Renal cortex interstitium (tissue), 15 donors: ENCODE results near the gene TGM1. TPM values are rescaled to one million over a fixed set of nuclear protein-coding genes. Genes with fewer than 3 reads are reported as not detected.

Experiments used
- DNase-seq, 11 donors: peaks; one replicate each; pipeline ENCODE4 v3.0.0-alpha.2; 2013; ENCODE audit warnings: low read depth in 9 of 11, low spot score in 4 of 11; ENCODE audit errors: extremely low read depth in 1 of 11
- long read RNA-seq, 16 experiments: transcript quantifications; one replicate each; lab custom pipeline, GENCODE V29; 2026
- polyA plus RNA-seq, 3 donors: library from polyadenylated mRNA; unstranded; fragments of 120-200 nt; gene quantifications; one replicate each; pipeline ENCODE4 v1.2.1, GENCODE V29; 2013; ENCODE audit not compliant: insufficient read length in 3 of 3

Gene TGM1
- polyA plus RNA-seq: 1 to 10 TPM; 1.6 to 2.1 (median 2.0) TPM
- long read RNA-seq, donor 1: 0 reads
- long read RNA-seq, donor 2: 0 reads
- long read RNA-seq, donor 3: 0 reads
- long read RNA-seq, donor 4: 0 reads
- long read RNA-seq, donor 5: 0 reads
- long read RNA-seq, donor 6: 0 reads
- long read RNA-seq, donor 7, partial matches to known transcripts: 40 of 45 reads
- long read RNA-seq, donor 7, other reads (novel, unspliced or antisense): 5 of 45 reads
- long read RNA-seq, donor 8: 0 reads
- long read RNA-seq, donor 9: 0 reads
- long read RNA-seq, donor 10: 0 reads
- long read RNA-seq, donor 11: 0 reads
- long read RNA-seq, donor 12: 0 reads
- long read RNA-seq, donor 13: 0 reads
- long read RNA-seq, donor 14: 0 reads
- long read RNA-seq, donor 15: 0 reads
- long read RNA-seq, donor 16, partial matches to known transcripts: 18 of 32 reads
- long read RNA-seq, donor 16, other reads (novel, unspliced or antisense): 14 of 32 reads

- no peak for DNase-seq
Observed at GRCh38 chr14:24262821-24263733, at the start of gene TGM1. Gene TGM1, minus strand, starts transcription at chr14:24263177. Its CDS starts 825 bp downstream, at chr14:24262352.

- DNase-seq: no peak
Observed at GRCh38 chr14:24311837-24312615, 49.0 kb upstream of the TGM1 start.

- DNase-seq: peak in 5 of 11 donors; percentile 54 to 77 (median 62)
Observed at GRCh38 chr14:24310646-24311604, 47.9 kb upstream of the TGM1 start, which contains the start of gene LTB4R. Gene LTB4R, plus strand, starts transcription at chr14:24311502. Its CDS starts 4,150 bp downstream, at chr14:24315652.

GRCh38 chr14:24310265-24310645 lies 47.3 kb upstream of the TGM1 start:
- no peak for DNase-seq

- DNase-seq: no peak
Observed at GRCh38 chr14:24309538-24310264, 46.7 kb upstream of the TGM1 start, which contains the start of gene LTB4R2. Gene LTB4R2, plus strand, starts transcription at chr14:24310140. Its CDS starts 525 bp downstream, at chr14:24310665.

GRCh38 chr14:24308342-24309124 lies 45.6 kb upstream of the TGM1 start:
- no peak for DNase-seq

- peak in 4 of 11 donors; percentile 38 to 50 (median 48) for DNase-seq
Observed at GRCh38 chr14:24307575-24308341, 44.8 kb upstream of the TGM1 start, which contains the start of gene CIDEB. Gene CIDEB, minus strand, starts transcription at chr14:24307977. Its CDS starts 119 bp downstream, at chr14:24307858.

GRCh38 chr14:24307156-24307574 lies 44.2 kb upstream of the TGM1 start:
- DNase-seq: no peak

- no peak for DNase-seq
Observed at GRCh38 chr14:24304019-24304387, 41.0 kb upstream of the TGM1 start.

GRCh38 chr14:24300326-24300980 lies 37.5 kb upstream of the TGM1 start:
- no peak for DNase-seq

GRCh38 chr14:24299255-24300191 lies 36.5 kb upstream of the TGM1 start, which contains the start of the genes DHRS1 and NOP9:
Gene DHRS1, minus strand, starts transcription at chr14:24299780. Its CDS starts 674 bp downstream, at chr14:24299106.
Gene NOP9, plus strand, starts transcription at chr14:24299850. Its CDS starts 105 bp downstream, at chr14:24299955.
- DNase-seq: peak; percentile 78 to 91 (median 86)

GRCh38 chr14:24298892-24299254 lies 35.9 kb upstream of the TGM1 start:
- DNase-seq: no peak

GRCh38 chr14:24297190-24297964 lies 34.4 kb upstream of the TGM1 start:
- DNase-seq: no peak
